NCI-H82 (cell line): ENCODE measurements around the gene RAD54L.
A peak's percentile ranks its signal among the peaks of the same experiment; 100 is the strongest.
"Not testable (repeated sequence)": the region's sequence is repeated elsewhere in the genome, so short reads cannot be mapped to it uniquely, and the experiment has no call there.

Experiments used
- DNase-seq: peaks from one replicate; lab custom pipeline; 2025; lab: John Stamatoyannopoulos, UW

Gene RAD54L

GRCh38 chr1:46241733-46242132 lies 5.8 kb upstream of the RAD54L start:
- DNase-seq = not testable (repeated sequence)

- peak; percentile 60 for DNase-seq
Measured at GRCh38 chr1:46242918-46243317, 4.6 kb upstream of the RAD54L start.

- DNase-seq = not testable (repeated sequence)
Measured at GRCh38 chr1:46243831-46244230, 3.7 kb upstream of the RAD54L start.

GRCh38 chr1:46244656-46245371 lies 2.7 kb upstream of the RAD54L start:
- DNase-seq = peak; percentile 48

- not testable (repeated sequence) for DNase-seq
Measured at GRCh38 chr1:46246136-46246535, 1.4 kb upstream of the RAD54L start.

- DNase-seq = peak; percentile 91
Measured at GRCh38 chr1:46246548-46247435, 771 bp upstream of the RAD54L start.

GRCh38 chr1:46248122-46248920 lies 758 bp downstream of the RAD54L start:
- DNase-seq = peak; percentile 88

GRCh38 chr1:46254668-46255067 lies 7.1 kb downstream of the RAD54L start:
- DNase-seq = no peak

- DNase-seq = no peak
Measured at GRCh38 chr1:46256523-46256922, 9.0 kb downstream of the RAD54L start.

- no peak for DNase-seq
Measured at GRCh38 chr1:46262508-46262907, 14.9 kb downstream of the RAD54L start.

GRCh38 chr1:46263146-46263545 lies 15.6 kb downstream of the RAD54L start:
- no peak for DNase-seq

GRCh38 chr1:46268578-46268977 lies 21.0 kb downstream of the RAD54L start:
- DNase-seq = no peak

GRCh38 chr1:46274225-46275029 lies 26.9 kb downstream of the RAD54L start:
- DNase-seq = no peak

- no peak for DNase-seq
Measured at GRCh38 chr1:46275030-46275337, 27.4 kb downstream of the RAD54L start.

GRCh38 chr1:46277658-46278373 lies 30.3 kb downstream of the RAD54L start:
- DNase-seq = no peak

- no peak for DNase-seq
Measured at GRCh38 chr1:46278807-46279206, 31.2 kb downstream of the RAD54L start.

- DNase-seq = no peak
Measured at GRCh38 chr1:46280092-46280491, 32.5 kb downstream of the RAD54L start.

GRCh38 chr1:46281021-46281420 lies 33.5 kb downstream of the RAD54L start:
- no peak for DNase-seq

- no peak for DNase-seq
Measured at GRCh38 chr1:46284058-46284457, 36.5 kb downstream of the RAD54L start.

GRCh38 chr1:46284597-46285564 lies 37.3 kb downstream of the RAD54L start:
- peak; percentile 71 for DNase-seq
